HFF-Myc (cell line): ENCODE data around the gene CCDC66.

ENCODE experiments used
- DNase-seq: peaks from one replicate; pipeline ENCODE4 v3.0.0-alpha.2; 2011; ENCODE audit warnings: low read depth; ENCODE audit errors: extremely low read depth
- H3K4me3 ChIP-seq: replicated peaks from 2 replicates; pipeline ENCODE4 v1.5.1; 2011; ENCODE audit warnings: low read depth, mild to moderate bottlenecking, control low read depth, low read length
- TF ChIP-seq, protein P1 (sequence below): IDR thresholded peaks from 2 replicates; pipeline ENCODE4 v1.5.1; 2012; ENCODE audit warnings: mild to moderate bottlenecking, low read depth, low read length, control low read depth; ENCODE audit errors: missing control alignments

The CCDC66 gene

DNA sequence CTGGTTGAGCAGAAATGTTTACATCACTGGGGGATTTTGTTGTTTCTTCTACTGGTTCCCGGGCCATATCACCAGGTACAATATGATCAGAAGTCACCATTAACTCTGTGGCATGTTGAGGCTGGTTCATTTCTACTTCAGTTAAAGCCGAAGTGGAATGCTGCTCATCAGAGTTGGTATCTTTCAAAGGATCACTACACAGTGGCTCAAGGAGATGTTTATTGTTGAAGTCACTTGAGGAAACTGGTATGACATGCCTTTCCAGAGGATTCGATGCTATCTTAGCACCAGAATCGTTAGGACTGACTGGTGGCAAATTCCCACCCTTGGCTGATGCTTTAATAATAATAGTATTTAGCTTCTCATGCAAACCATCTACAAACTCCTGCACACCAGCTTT lies 76.2 kb downstream of the CCDC66 start:
- H3K4me3 ChIP-seq, result no peak overlapping the region
- TF ChIP-seq, protein P1, sequence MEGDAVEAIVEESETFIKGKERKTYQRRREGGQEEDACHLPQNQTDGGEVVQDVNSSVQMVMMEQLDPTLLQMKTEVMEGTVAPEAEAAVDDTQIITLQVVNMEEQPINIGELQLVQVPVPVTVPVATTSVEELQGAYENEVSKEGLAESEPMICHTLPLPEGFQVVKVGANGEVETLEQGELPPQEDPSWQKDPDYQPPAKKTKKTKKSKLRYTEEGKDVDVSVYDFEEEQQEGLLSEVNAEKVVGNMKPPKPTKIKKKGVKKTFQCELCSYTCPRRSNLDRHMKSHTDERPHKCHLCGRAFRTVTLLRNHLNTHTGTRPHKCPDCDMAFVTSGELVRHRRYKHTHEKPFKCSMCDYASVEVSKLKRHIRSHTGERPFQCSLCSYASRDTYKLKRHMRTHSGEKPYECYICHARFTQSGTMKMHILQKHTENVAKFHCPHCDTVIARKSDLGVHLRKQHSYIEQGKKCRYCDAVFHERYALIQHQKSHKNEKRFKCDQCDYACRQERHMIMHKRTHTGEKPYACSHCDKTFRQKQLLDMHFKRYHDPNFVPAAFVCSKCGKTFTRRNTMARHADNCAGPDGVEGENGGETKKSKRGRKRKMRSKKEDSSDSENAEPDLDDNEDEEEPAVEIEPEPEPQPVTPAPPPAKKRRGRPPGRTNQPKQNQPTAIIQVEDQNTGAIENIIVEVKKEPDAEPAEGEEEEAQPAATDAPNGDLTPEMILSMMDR, result no peak
- no peak for DNase-seq

DNA sequence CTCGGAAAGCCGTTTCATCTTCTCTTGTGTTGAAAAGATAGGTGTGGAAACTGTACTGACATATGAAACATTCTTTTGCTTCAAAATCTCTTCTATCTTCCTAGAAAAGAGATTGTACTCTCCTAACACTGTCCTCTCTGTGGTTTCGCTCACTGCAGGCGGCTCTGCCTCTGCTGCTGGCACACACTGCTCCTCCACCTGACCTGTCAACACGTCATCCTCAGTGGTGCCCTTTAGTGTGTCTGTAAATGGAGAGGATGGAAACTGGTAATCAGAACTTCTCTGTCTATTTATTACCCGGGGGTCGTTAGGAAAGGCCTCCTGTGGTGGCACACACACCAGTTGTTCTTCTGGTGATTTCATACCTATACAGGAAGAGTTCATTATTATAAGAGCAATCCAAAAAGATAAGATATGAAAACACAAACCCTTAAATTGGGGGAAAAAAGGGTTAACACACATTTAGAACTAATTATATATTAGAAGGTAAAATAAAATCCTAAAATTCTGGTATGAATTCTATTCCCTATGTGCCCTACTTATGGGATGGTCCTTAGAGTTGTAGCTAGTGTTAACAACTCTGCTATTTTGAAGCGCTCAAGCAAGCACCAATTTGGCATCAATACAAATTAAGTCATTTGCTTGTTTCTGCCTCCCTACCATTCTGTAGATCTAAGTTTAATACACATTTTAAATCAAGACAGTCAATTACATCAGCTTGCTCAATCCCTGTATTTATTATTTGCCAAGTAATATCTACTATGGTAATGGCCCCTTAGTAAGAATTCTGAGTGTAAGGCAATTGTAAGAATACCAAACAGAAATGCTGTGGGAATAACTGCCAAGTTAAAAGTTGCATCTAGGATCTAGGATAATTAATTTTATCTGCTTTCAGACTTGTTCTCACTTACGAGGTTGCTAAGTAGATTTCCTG lies 76.9 kb downstream of the CCDC66 start:
- no peak for DNase-seq
- no peak overlapping the region for H3K4me3 ChIP-seq
- TF ChIP-seq, protein P1, result no peak

DNA sequence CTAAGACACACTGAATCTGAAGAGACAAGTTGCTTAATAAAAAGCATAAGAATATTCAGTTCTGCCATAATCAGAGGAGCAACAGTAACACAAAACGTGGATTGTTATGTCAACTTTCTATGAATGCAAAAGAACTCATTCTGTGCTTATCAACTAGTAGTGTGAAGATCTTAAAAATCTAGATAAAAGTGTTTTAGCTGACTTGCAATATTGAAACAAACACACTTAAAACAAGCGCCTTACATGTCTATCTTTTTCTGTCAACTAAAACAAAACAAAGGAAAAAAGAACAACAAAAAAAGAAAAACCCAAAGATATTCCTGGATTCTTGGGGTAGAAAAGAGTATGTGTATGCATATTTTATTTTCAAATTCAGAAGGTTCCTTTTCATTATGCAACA lies 88.4 kb downstream of the CCDC66 start:
- TF ChIP-seq, protein P1, result no peak
- DNase-seq, result no peak
- H3K4me3 ChIP-seq, result no peak overlapping the region

DNA sequence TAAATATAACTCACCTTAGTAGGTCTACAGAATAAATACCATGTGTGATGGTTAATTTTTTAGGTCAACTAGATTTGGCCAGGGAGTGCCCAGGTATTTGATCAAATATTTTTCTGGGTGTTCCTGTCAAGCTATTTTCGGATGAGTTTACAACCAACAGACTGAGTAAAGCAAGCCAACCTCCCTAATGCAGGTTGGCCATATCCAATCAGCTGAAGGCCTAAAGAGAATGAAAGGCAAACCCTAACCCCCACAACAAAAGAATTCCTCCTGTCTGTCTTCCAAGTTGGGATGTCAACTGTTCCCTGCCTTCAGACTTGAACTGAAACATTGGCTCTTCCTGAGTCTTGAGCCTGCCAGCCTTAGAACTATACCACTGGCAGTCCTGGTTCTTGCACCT lies 97.5 kb downstream of the CCDC66 start:
- TF ChIP-seq, protein P1, result no peak
- no peak for DNase-seq
- H3K4me3 ChIP-seq, result no peak overlapping the region

DNA sequence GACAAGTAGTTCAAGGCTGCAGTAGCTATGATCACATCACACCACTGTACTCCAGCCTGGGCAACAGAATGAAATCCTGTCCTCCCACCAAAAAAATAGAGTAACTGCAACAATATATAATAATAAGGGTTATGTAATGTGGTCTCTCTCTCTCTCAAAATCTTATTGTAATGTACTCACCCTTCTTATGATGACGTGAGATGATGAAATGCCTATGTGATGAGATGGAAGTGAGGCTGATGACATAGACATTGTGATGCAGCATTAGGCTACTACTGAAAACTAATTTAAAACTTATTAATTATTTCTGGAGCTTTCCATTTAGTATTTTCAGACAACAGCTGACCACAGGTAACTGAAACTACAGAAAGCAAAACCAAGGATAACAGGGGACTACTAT lies 98.7 kb downstream of the CCDC66 start:
- DNase-seq, result no peak
- TF ChIP-seq, protein P1, result no peak

DNA sequence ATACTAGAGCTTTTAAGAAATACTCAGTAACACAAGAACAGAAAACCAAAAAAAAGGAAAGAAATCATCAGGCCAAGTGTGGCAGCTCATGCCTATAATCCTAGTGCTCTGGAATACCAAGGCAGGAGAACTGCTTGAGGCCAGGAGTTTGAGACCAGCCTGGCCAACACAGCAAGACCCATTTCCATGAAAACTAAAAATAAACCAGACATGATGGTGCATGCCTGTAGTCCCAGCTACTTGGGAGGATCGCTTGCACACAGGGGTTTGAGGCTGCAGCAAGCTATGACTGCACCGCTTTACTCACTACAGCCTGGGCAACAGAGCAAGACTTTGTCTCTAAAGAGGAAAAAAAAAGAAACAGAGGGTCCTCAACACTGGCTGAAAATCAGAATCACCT lies 107.8 kb downstream of the CCDC66 start:
- no peak overlapping the region for H3K4me3 ChIP-seq
- TF ChIP-seq, protein P1, result no peak

More for the DNA sequence above, 98.7 kb downstream of the CCDC66 start:
- H3K4me3 ChIP-seq, result no peak overlapping the region

More for the DNA sequence above, 107.8 kb downstream of the CCDC66 start:
- DNase-seq, result no peak
